GM23338 (cell line): ENCODE measurements around the gene TFDP1. TPM values are rescaled to one million over a fixed set of nuclear protein-coding genes. Genes with fewer than 3 reads are reported as not detected.

Experiments
- ATAC-seq: fragments of 200-7000 bp; cut with Tn5 transposase; 3 replicates; pipeline ENCODE4 v1.9.1; 2020
- DNase-seq: peaks from one replicate; pipeline ENCODE4 v3.0.0-alpha.2; 2015; ENCODE audit warnings: low spot score
- H2AFZ ChIP-seq: fragments of 200-600 bp; sonication (generic); 2 replicates; pipeline ENCODE4 v1.8.0; 2016; ENCODE audit warnings: antibody characterized with exemption, mild to moderate bottlenecking, moderate library complexity
- H3F3A ChIP-seq: fragments of 200-600 bp; sonication (generic); replicated peaks from 2 replicates; pipeline ENCODE4 v1.8.0; 2017; ENCODE audit warnings: antibody characterized with exemption, mixed run types, low read depth
- H3K27ac ChIP-seq: fragments of 200-600 bp; sonication (generic); 2 replicates; pipeline ENCODE4 v1.6.1; 2016; ENCODE audit warnings: low read depth
- H3K27me3 ChIP-seq: fragments of 200-600 bp; sonication (generic); 2 replicates; pipeline ENCODE4 v1.8.0; 2016; ENCODE audit warnings: mild to moderate bottlenecking, mixed run types, moderate library complexity; ENCODE audit not compliant: insufficient read depth
- H3K36me3 ChIP-seq: fragments of 200-600 bp; sonication (generic); 2 replicates; pipeline ENCODE4 v1.8.0; 2016; ENCODE audit warnings: mild to moderate bottlenecking; ENCODE audit not compliant: insufficient read depth
- H3K4me1 ChIP-seq: fragments of 200-600 bp; sonication (generic); 2 replicates; pipeline ENCODE4 v1.8.0; 2016; ENCODE audit warnings: mild to moderate bottlenecking, moderate library complexity; ENCODE audit not compliant: insufficient read depth
- H3K4me2 ChIP-seq: fragments of 200-600 bp; sonication (generic); 2 replicates; pipeline ENCODE4 v1.7.1; 2017; ENCODE audit warnings: mixed run types
- H3K4me3 ChIP-seq: fragments of 200-600 bp; sonication (generic); 2 replicates; pipeline ENCODE4 v1.6.1; 2016; ENCODE audit warnings: mixed run types
- H3K79me2 ChIP-seq: fragments of 200-600 bp; sonication (generic); replicated peaks from 2 replicates; pipeline ENCODE4 v1.8.0; 2017; ENCODE audit warnings: mild to moderate bottlenecking; ENCODE audit not compliant: insufficient read depth
- H3K9me2 ChIP-seq: fragments of 200-600 bp; sonication (generic); 2 replicates; pipeline ENCODE4 v1.8.0; 2017; ENCODE audit not compliant: insufficient read depth
- H4K20me1 ChIP-seq: fragments of 200-600 bp; sonication (generic); replicated peaks from 2 replicates; pipeline ENCODE4 v1.8.0; 2017; ENCODE audit warnings: mild to moderate bottlenecking; ENCODE audit not compliant: insufficient read depth
- H3K27ac Mint-ChIP-seq: 2 replicates; pipeline ENCODE4 v1.8.0; 2020; ENCODE audit warnings: inconsistent platforms, mild to moderate bottlenecking, moderate library complexity, mixed read lengths
- H3K27me3 Mint-ChIP-seq: 3 replicates; pipeline ENCODE4 v1.8.0; 2022; ENCODE audit warnings: low read depth, mild to moderate bottlenecking, moderate library complexity, mixed read lengths, inconsistent platforms; ENCODE audit not compliant: insufficient read depth, poor library complexity
- H3K36me3 Mint-ChIP-seq: 3 replicates; pipeline ENCODE4 v1.8.0; 2021; ENCODE audit warnings: low read depth, mild to moderate bottlenecking, inconsistent platforms, moderate library complexity, mixed read lengths
- H3K4me1 Mint-ChIP-seq: 3 replicates; pipeline ENCODE4 v1.8.0; 2020; ENCODE audit warnings: mild to moderate bottlenecking, inconsistent platforms, mixed read lengths
- H3K4me3 Mint-ChIP-seq: 3 replicates; pipeline ENCODE4 v1.8.0; 2021; ENCODE audit warnings: moderate library complexity, mild to moderate bottlenecking, inconsistent platforms, mixed read lengths
- H3K9me3 Mint-ChIP-seq: 3 replicates; pipeline ENCODE4 v1.8.0; 2020; ENCODE audit warnings: moderate library complexity, mild to moderate bottlenecking, inconsistent platforms, mixed read lengths
- EZH2phosphoT487 ChIP-seq: fragments of 200-600 bp; sonication (generic); IDR thresholded peaks from one replicate; pipeline ENCODE4 v1.8.1; 2018; ENCODE audit warnings: antibody characterized with exemption; ENCODE audit not compliant: unreplicated experiment
- JUNB ChIP-seq: IDR thresholded peaks from one replicate; pipeline ENCODE4 v1.6.1; 2016; ENCODE audit warnings: antibody characterized with exemption; ENCODE audit not compliant: unreplicated experiment
- NANOG ChIP-seq: IDR thresholded peaks from 2 replicates; pipeline ENCODE4 v1.6.1; 2016; ENCODE audit warnings: antibody characterized with exemption, borderline replicate concordance
- POLR2AphosphoS5 ChIP-seq: IDR thresholded peaks from 2 replicates; pipeline ENCODE4 v1.6.1; 2016; ENCODE audit warnings: antibody characterized with exemption, low read depth
- STAT1 ChIP-seq: IDR thresholded peaks from one replicate; pipeline ENCODE4 v1.6.1; 2016; ENCODE audit warnings: antibody characterized with exemption; ENCODE audit not compliant: unreplicated experiment
- ZNF114 ChIP-seq: fragments of 250-450 bp; sonication (Bioruptor Pico); IDR thresholded peaks from 2 replicates; pipeline ENCODE4 v1.5.0; 2020; ENCODE audit warnings: mild to moderate bottlenecking, moderate library complexity
- ZNF331 ChIP-seq: fragments of 250-450 bp; sonication (Bioruptor Pico); IDR thresholded peaks from 2 replicates; pipeline ENCODE4 v1.5.0; 2020; ENCODE audit warnings: low read depth, mild to moderate bottlenecking, moderate library complexity
- polyA plus RNA-seq: library from polyadenylated mRNA; unstranded; fragments of >200 nt; fragmentation: Nextera tagmentation; extraction: Ambion mirVana; gene quantifications from 2 replicates; pipeline ENCODE4 v1.2.1, GENCODE V29; 2016
- total RNA-seq: library from RNA; depleted of rRNA; stranded (reverse); fragments of >200 nt; shearing (Covaris generic); gene quantifications from 2 replicates; pipeline ENCODE4 v1.2.3, GENCODE V29; 2014
- TF ChIP-seq, protein P1 (sequence below): fragments of 250-450 bp; sonication (Bioruptor Pico); IDR thresholded peaks from 2 replicates; pipeline ENCODE4 v1.5.0; 2020; ENCODE audit warnings: mild to moderate bottlenecking, moderate library complexity
- TF ChIP-seq, protein P2 (sequence below): IDR thresholded peaks from one replicate; pipeline ENCODE4 v1.6.1; 2018; ENCODE audit warnings: antibody characterized with exemption; ENCODE audit not compliant: unreplicated experiment
- TF ChIP-seq, protein P3 (sequence below), 2 experiments: fragments of 200-600 bp in 1 of 2; sonication (generic) in 1 of 2; conservative IDR thresholded peaks; 2 replicates each; pipeline versions ENCODE4 v1.5.1 to v1.6.1; 2016 to 2017; ENCODE audit warnings: antibody characterized with exemption in 2 of 2, low read depth in 2 of 2, mild to moderate bottlenecking in 2 of 2, moderate library complexity in 1 of 2

TFDP1 gene
- total and polyA plus RNA-seq, 2 experiments from 2014 or later, result 42.9 to 80.0 TPM

DNA sequence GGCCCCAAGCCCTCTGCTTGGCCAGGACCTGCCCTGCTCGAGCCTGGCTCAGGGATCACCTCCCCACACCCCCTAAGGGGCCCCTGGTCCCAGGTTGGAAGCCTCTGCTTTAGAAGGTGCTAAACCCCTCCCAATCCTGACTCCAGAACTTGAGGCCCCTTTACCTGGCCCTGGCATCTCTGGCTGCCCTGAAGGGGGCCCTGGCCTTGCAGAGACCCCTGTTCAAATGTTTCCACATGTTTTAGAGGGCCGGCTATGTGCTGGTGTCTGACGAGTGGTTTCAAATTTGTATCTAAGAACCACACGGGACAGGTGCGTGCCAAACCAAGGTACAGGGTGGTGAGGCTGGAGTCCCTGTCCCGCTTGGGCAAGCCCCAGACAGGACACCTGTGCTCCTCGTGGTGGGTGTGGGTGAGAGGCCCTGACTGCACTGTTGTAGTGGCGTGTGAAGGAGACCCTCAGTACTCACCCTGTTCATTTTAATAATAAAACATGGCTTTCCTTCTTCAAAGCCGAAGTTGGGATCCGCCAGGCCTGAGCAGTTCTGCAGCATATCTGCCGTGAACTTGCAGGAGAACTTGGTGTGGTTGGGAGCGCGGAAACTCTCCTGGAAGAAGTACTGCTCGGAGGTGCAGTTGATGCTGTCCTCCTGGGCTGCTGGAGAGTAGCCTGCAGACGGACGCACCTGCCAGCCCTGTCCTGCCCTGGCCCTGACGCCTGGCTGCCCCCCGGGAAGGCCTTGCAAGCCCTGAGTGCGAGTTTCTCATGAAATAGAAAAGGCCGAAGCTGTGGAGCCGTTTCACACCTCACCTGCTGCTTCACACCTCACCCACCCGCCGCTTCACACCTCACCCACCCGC is 68.1 kb downstream of the TFDP1 start (continued):
- TF ChIP-seq ZNF114 (no peak), POLR2AphosphoS5 (no peak), JUNB (no peak), ZNF331 (CRISPR knock-in tag) (no peak), EZH2phosphoT487 (no peak), STAT1 (no peak)

DNA sequence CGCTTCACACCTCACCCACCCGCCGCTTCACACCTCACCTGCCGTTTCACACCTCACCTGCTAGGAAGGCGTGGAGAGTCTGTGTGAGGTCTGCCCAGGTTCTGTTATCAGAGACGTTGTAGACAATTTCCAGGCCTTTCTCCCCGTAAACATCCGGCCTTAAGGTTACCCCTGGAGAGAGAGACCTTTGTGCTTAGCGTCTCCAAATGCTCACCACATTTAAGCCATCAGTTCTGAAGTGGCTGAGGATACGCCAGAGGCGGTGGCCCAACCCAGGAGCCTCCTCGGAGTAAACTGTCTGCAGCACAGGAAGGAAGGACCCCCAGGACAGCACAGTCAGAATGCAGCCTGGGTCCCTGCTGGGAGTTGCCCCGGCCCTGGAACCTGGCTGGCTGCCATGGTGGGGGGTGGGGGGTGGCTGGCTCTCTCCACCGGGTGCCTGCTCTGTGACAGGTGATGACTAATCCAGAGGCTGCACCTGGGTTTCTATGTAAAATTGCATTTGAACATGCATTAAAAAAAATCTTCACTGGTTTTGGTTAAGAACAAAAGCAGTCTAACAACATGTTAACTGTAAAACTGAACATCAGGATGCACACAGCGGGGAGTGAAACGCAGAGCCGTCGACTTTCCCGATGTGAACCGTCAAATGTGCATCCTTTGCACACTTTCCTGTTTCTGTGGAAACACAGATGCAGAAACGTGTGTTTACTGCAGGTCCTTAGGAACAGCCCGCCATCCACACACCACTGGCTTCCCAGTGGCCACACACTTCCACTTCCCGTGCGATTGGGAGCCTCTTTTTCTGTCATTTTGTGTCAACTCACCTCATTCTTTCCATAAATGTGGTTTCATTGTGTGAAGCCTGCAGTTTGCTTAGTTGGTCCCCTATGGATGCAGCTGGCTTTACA is 69.0 kb downstream of the TFDP1 start:
- H4K20me1 ChIP-seq, result no peaks in the 10 kb centered on the region
- H3K4me1 Mint-ChIP-seq, result peaks cover 16% of the 10 kb centered on the region
- H3F3A ChIP-seq, result no peaks in the 10 kb centered on the region
- H3K36me3 Mint-ChIP-seq, result no peaks in the 10 kb centered on the region
- H2AFZ ChIP-seq, result no peak overlapping the region
- H3K27ac ChIP-seq, result no peak overlapping the region
- DNase-seq, result no peak
- H3K9me3 Mint-ChIP-seq, result no peaks in the 10 kb centered on the region
- H3K4me2 ChIP-seq, result no peak overlapping the region
- H3K27me3 ChIP-seq, result no peaks in the 10 kb centered on the region
- ATAC-seq, result no peak
- no peaks in the 10 kb centered on the region for H3K36me3 ChIP-seq
- no peaks in the 10 kb centered on the region for H3K4me1 ChIP-seq
- H3K4me3 Mint-ChIP-seq, result no peak overlapping the region
- H3K79me2 ChIP-seq, result no peaks in the 10 kb centered on the region
- H3K27ac Mint-ChIP-seq, result no peak overlapping the region; the same call in 1 of the 2 replicates
- H3K27me3 Mint-ChIP-seq, result peaks cover 11% of the 10 kb centered on the region
- no peak overlapping the region for H3K4me3 ChIP-seq
- H3K9me2 ChIP-seq, result no peaks in the 10 kb centered on the region
- no peak for TF ChIP-seq JUNB
- no peak for TF ChIP-seq NANOG
- TF ChIP-seq, protein P1, sequence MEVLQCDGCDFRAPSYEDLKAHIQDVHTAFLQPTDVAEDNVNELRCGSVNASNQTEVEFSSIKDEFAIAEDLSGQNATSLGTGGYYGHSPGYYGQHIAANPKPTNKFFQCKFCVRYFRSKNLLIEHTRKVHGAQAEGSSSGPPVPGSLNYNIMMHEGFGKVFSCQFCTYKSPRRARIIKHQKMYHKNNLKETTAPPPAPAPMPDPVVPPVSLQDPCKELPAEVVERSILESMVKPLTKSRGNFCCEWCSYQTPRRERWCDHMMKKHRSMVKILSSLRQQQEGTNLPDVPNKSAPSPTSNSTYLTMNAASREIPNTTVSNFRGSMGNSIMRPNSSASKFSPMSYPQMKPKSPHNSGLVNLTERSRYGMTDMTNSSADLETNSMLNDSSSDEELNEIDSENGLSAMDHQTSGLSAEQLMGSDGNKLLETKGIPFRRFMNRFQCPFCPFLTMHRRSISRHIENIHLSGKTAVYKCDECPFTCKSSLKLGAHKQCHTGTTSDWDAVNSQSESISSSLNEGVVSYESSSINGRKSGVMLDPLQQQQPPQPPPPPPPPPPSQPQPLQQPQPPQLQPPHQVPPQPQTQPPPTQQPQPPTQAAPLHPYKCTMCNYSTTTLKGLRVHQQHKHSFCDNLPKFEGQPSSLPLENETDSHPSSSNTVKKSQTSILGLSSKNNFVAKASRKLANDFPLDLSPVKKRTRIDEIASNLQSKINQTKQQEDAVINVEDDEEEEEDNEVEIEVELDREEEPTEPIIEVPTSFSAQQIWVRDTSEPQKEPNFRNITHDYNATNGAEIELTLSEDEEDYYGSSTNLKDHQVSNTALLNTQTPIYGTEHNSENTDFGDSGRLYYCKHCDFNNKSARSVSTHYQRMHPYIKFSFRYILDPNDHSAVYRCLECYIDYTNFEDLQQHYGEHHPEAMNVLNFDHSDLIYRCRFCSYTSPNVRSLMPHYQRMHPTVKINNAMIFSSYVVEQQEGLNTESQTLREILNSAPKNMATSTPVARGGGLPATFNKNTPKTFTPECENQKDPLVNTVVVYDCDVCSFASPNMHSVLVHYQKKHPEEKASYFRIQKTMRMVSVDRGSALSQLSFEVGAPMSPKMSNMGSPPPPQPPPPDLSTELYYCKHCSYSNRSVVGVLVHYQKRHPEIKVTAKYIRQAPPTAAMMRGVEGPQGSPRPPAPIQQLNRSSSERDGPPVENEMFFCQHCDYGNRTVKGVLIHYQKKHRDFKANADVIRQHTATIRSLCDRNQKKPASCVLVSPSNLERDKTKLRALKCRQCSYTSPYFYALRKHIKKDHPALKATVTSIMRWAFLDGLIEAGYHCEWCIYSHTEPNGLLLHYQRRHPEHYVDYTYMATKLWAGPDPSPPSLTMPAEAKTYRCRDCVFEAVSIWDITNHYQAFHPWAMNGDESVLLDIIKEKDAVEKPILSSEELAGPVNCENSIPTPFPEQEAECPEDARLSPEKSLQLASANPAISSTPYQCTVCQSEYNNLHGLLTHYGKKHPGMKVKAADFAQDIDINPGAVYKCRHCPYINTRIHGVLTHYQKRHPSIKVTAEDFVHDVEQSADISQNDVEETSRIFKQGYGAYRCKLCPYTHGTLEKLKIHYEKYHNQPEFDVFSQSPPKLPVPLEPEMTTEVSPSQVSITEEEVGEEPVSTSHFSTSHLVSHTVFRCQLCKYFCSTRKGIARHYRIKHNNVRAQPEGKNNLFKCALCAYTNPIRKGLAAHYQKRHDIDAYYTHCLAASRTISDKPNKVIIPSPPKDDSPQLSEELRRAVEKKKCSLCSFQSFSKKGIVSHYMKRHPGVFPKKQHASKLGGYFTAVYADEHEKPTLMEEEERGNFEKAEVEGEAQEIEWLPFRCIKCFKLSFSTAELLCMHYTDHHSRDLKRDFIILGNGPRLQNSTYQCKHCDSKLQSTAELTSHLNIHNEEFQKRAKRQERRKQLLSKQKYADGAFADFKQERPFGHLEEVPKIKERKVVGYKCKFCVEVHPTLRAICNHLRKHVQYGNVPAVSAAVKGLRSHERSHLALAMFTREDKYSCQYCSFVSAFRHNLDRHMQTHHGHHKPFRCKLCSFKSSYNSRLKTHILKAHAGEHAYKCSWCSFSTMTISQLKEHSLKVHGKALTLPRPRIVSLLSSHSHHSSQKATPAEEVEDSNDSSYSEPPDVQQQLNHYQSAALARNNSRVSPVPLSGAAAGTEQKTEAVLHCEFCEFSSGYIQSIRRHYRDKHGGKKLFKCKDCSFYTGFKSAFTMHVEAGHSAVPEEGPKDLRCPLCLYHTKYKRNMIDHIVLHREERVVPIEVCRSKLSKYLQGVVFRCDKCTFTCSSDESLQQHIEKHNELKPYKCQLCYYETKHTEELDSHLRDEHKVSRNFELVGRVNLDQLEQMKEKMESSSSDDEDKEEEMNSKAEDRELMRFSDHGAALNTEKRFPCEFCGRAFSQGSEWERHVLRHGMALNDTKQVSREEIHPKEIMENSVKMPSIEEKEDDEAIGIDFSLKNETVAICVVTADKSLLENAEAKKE (CRISPR knock-in tag), result no peak
- no peak for TF ChIP-seq EZH2phosphoT487
- TF ChIP-seq ZNF114, result no peak
- TF ChIP-seq, protein P2, sequence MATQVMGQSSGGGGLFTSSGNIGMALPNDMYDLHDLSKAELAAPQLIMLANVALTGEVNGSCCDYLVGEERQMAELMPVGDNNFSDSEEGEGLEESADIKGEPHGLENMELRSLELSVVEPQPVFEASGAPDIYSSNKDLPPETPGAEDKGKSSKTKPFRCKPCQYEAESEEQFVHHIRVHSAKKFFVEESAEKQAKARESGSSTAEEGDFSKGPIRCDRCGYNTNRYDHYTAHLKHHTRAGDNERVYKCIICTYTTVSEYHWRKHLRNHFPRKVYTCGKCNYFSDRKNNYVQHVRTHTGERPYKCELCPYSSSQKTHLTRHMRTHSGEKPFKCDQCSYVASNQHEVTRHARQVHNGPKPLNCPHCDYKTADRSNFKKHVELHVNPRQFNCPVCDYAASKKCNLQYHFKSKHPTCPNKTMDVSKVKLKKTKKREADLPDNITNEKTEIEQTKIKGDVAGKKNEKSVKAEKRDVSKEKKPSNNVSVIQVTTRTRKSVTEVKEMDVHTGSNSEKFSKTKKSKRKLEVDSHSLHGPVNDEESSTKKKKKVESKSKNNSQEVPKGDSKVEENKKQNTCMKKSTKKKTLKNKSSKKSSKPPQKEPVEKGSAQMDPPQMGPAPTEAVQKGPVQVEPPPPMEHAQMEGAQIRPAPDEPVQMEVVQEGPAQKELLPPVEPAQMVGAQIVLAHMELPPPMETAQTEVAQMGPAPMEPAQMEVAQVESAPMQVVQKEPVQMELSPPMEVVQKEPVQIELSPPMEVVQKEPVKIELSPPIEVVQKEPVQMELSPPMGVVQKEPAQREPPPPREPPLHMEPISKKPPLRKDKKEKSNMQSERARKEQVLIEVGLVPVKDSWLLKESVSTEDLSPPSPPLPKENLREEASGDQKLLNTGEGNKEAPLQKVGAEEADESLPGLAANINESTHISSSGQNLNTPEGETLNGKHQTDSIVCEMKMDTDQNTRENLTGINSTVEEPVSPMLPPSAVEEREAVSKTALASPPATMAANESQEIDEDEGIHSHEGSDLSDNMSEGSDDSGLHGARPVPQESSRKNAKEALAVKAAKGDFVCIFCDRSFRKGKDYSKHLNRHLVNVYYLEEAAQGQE, result no peak
- no peak for TF ChIP-seq POLR2AphosphoS5
- TF ChIP-seq, protein P3, sequence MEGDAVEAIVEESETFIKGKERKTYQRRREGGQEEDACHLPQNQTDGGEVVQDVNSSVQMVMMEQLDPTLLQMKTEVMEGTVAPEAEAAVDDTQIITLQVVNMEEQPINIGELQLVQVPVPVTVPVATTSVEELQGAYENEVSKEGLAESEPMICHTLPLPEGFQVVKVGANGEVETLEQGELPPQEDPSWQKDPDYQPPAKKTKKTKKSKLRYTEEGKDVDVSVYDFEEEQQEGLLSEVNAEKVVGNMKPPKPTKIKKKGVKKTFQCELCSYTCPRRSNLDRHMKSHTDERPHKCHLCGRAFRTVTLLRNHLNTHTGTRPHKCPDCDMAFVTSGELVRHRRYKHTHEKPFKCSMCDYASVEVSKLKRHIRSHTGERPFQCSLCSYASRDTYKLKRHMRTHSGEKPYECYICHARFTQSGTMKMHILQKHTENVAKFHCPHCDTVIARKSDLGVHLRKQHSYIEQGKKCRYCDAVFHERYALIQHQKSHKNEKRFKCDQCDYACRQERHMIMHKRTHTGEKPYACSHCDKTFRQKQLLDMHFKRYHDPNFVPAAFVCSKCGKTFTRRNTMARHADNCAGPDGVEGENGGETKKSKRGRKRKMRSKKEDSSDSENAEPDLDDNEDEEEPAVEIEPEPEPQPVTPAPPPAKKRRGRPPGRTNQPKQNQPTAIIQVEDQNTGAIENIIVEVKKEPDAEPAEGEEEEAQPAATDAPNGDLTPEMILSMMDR (conservative IDR thresholded peaks at IDR 0.05; ENCODE audit: low read depth in 2 of 2), result no peak
- no peak for TF ChIP-seq STAT1
- TF ChIP-seq ZNF331 (CRISPR knock-in tag), result no peak
